CD4-positive, CD25-positive, alpha-beta regulatory T cell (primary cell): ENCODE data around the gene ADGRL1. TPM values are rescaled to one million over a fixed set of nuclear protein-coding genes. Genes with fewer than 3 reads are reported as not detected.

Experiments used
- ATAC-seq, 2 donors: fragments of 150-1000 bp; cut with Tn5 transposase; one replicate each; pipeline ENCODE4 v1.10.0; 2021; ENCODE audit warnings: low read depth in 2 of 2, moderate number of reproducible peaks in 2 of 2, moderate library complexity in 1 of 2
- DNase-seq, 3 donors: peaks; one replicate each; pipeline versions ENCODE4 v3.0.0 to v3.0.0-alpha.2; 2012 to 2022; ENCODE audit warnings: mixed read lengths in 1 of 3
- H3K27ac ChIP-seq: one replicate; pipeline ENCODE4 v1.7.0; 2013; ENCODE audit warnings: mild to moderate bottlenecking, low read length; ENCODE audit not compliant: insufficient read depth, poor library complexity, severe bottlenecking
- H3K27me3 ChIP-seq: one replicate; pipeline ENCODE4 v1.7.0; 2013; ENCODE audit warnings: low read length; ENCODE audit not compliant: control insufficient read depth, insufficient read depth
- H3K36me3 ChIP-seq: one replicate; pipeline ENCODE4 v1.7.0; 2013; ENCODE audit warnings: mild to moderate bottlenecking, low read length, moderate library complexity; ENCODE audit not compliant: control insufficient read depth, insufficient read depth
- H3K4me1 ChIP-seq: 2 replicates; pipeline ENCODE4 v1.7.0; 2013; ENCODE audit warnings: mild to moderate bottlenecking, low read length; ENCODE audit not compliant: insufficient read depth, control insufficient read depth, poor library complexity, severe bottlenecking
- H3K4me3 ChIP-seq: one replicate; pipeline ENCODE4 v1.7.0; 2013; ENCODE audit warnings: low read depth, mild to moderate bottlenecking, low read length, moderate library complexity
- H3K9me3 ChIP-seq, 2 experiments: 1 replicate in 1 of 2; 2 replicates in 1 of 2; pipeline ENCODE4 v1.7.0; 2013; ENCODE audit warnings: low read length in 2 of 2, mild to moderate bottlenecking in 1 of 2, moderate library complexity in 1 of 2; ENCODE audit not compliant: control insufficient read depth in 2 of 2
- H3K27ac Mint-ChIP-seq, 3 donors: one replicate each; pipeline ENCODE4 v1.8.0; 2020 to 2022; ENCODE audit warnings: mild to moderate bottlenecking in 3 of 3, mixed read lengths in 3 of 3, moderate library complexity in 2 of 3
- H3K27me3 Mint-ChIP-seq: one replicate; pipeline ENCODE4 v1.8.0; 2022; ENCODE audit warnings: mild to moderate bottlenecking, mixed read lengths
- H3K36me3 Mint-ChIP-seq: one replicate; pipeline ENCODE4 v1.8.0; 2020; ENCODE audit warnings: mixed read lengths
- H3K4me1 Mint-ChIP-seq, 4 donors: one replicate each; pipeline ENCODE4 v1.8.0; 2020 to 2022; ENCODE audit warnings: mixed read lengths in 4 of 4, mild to moderate bottlenecking in 1 of 4
- H3K4me3 Mint-ChIP-seq, 4 donors: one replicate each; pipeline ENCODE4 v1.8.0; 2020 to 2022; ENCODE audit warnings: mild to moderate bottlenecking in 4 of 4, mixed read lengths in 4 of 4, moderate library complexity in 3 of 4
- H3K9me3 Mint-ChIP-seq, 7 donors: one replicate each; pipeline ENCODE4 v1.8.0; 2020 to 2022; ENCODE audit warnings: mixed read lengths in 7 of 7, mild to moderate bottlenecking in 3 of 7, moderate library complexity in 2 of 7
- polyA plus RNA-seq, 4 donors: library from polyadenylated mRNA; unstranded; fragments of 300-500 nt; fragmentation: Illumina TruSeq; gene quantifications; one replicate each; pipeline ENCODE4 v1.2.3, GENCODE V29; 2021
- total RNA-seq: library from RNA; stranded (reverse); gene quantifications from one replicate; pipeline ENCODE4 v1.2.3, GENCODE V29; 2022

ADGRL1 gene
- total and polyA plus RNA-seq, 5 donors from 2014 or later: 0.21 to 8.2 (median 0.34) TPM; not detected in 1

GRCh38 chr19:14168993-14169392 lies 37.0 kb downstream of the ADGRL1 start:
- Mint-ChIP-seq H3K4me3 (no peak overlapping the region), H3K9me3 (peaks cover 0 to 2% (median 0%) of the 10 kb centered on the region in 7 donors), H3K27ac (peak overlapping the region in 1 of 3 donors; percentile 74), H3K27me3 (no peaks in the 10 kb centered on the region), H3K4me1 (peaks cover 0 to 37% (median 16%) of the 10 kb centered on the region in 4 donors), H3K36me3 (peaks cover 15% of the 10 kb centered on the region)
- no peaks in the 10 kb centered on the region for H3K36me3 ChIP-seq
- H3K9me3 ChIP-seq: no peaks in the 10 kb centered on the region
- no peak overlapping the region for H3K4me3 ChIP-seq
- peaks cover 25% of the 10 kb centered on the region for H3K4me1 ChIP-seq
- H3K27me3 ChIP-seq: no peaks in the 10 kb centered on the region
- no peak overlapping the region for H3K27ac ChIP-seq
- ATAC-seq (no peak), DNase-seq (no peak)

DNA sequence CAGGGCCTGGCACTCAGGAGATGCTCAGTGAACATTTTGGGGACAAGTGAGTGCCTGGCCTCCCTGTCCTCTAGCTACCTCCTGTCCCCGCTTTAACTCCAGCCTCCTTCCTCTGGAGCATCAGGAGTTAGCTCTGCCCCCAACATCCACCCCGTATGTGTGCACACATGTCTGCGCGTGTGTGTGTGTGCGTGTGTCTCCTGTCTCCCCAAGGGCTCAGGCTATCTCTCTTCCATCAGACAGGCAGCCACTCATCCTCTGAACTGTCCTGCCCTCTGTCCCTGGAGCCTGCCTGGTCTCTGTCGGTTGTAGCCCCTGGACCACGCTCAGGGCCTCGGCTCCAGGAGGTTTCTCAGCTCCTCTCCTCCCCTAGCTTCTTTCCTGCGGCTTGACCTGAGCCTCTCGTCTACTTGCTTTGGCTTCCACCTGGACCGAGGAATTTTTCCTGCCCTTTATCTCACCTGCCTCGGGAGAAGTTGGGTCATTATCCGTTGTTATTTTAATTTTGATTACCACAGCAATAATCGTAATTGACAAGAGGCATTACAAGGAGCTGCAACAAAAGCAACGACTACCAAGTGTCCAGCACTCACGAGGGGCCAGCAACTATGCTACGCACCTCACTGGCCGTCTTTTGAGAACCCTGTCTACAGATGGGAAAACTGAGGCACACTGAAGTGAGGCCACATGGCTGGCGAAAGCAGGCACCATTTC lies 37.6 kb downstream of the ADGRL1 start:
- Mint-ChIP-seq H3K4me1 (peaks cover 0 to 35% (median 16%) of the 10 kb centered on the region in 4 donors), H3K9me3 (peaks cover 0 to 2% (median 0%) of the 10 kb centered on the region in 7 donors), H3K4me3 (peak overlapping the region in 3 of 4 donors; percentile 39 to 69 (median 51)), H3K27ac (peak overlapping the region; percentile 32 to 81 (median 74)), H3K27me3 (no peaks in the 10 kb centered on the region), H3K36me3 (peaks cover 15% of the 10 kb centered on the region)
- Histone ChIP-seq H3K27me3 (no peaks in the 10 kb centered on the region), H3K4me3 (no peak overlapping the region), H3K27ac (no peak overlapping the region), H3K36me3 (no peaks in the 10 kb centered on the region), H3K9me3 (no peaks in the 10 kb centered on the region), H3K4me1 (peaks cover 25% of the 10 kb centered on the region)
- no peak for DNase-seq
- no peak for ATAC-seq

DNA sequence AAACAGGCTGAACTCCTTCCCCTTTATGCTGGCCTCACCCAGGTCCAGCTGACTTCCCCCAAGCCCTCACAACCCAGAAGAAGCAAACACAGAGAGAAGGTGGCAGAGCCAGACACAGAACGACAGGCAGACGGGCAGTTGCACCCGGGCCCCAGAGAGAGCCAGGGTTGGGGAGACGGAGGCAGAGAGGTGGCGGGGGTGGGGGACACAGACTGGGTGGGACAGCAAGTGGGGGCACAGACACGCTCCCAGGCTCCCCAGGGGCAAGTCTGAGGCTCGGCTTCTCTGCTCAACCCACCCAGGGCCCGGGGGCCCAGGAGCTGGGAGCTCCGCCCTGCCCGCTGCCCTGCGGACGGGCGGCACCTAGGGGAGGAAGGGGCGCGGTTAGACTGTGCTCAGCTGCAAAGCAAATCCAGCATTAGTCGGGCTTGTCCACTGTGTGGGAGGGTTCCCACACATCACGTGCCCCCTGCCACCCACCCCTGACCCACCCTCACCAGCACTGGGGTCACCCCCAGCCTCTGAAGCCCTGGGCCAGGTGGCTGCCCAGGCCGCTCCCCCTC lies 38.3 kb downstream of the ADGRL1 start:
- ATAC-seq: peak; percentile 73 to 81
- DNase-seq: peak in 2 of 3 donors; percentile 40 to 77
- H3K4me3 Mint-ChIP-seq: peak overlapping the region; percentile 82 to 86 (median 86)
- Histone ChIP-seq H3K4me1 (peaks cover 25% of the 10 kb centered on the region), H3K27ac (peak overlapping the region; percentile 52), H3K36me3 (no peaks in the 10 kb centered on the region), H3K9me3 (no peaks in the 10 kb centered on the region), H3K27me3 (no peaks in the 10 kb centered on the region), H3K4me3 (no peak overlapping the region)
- H3K9me3 Mint-ChIP-seq: peaks cover 0 to 2% (median 0%) of the 10 kb centered on the region in 7 donors
- no peaks in the 10 kb centered on the region for H3K27me3 Mint-ChIP-seq
- peaks cover 0 to 35% (median 16%) of the 10 kb centered on the region in 4 donors for H3K4me1 Mint-ChIP-seq
- H3K36me3 Mint-ChIP-seq: peaks cover 15% of the 10 kb centered on the region
- H3K27ac Mint-ChIP-seq: peak overlapping the region; percentile 84 to 97 (median 90)

GRCh38 chr19:14166999-14167575 lies 38.9 kb downstream of the ADGRL1 start:
- Mint-ChIP-seq H3K4me3 (peak overlapping the region; percentile 82 to 86 (median 86)), H3K9me3 (peaks cover 0 to 2% (median 0%) of the 10 kb centered on the region in 7 donors), H3K4me1 (peaks cover 0 to 35% (median 16%) of the 10 kb centered on the region in 4 donors), H3K27ac (peak overlapping the region; percentile 90 to 97 (median 92)), H3K36me3 (peaks cover 15% of the 10 kb centered on the region), H3K27me3 (no peaks in the 10 kb centered on the region)
- Histone ChIP-seq H3K4me1 (peaks cover 25% of the 10 kb centered on the region), H3K27ac (peak overlapping the region; percentile 52), H3K36me3 (no peaks in the 10 kb centered on the region), H3K4me3 (peak overlapping the region; percentile 73), H3K27me3 (no peaks in the 10 kb centered on the region), H3K9me3 (no peaks in the 10 kb centered on the region)
- ATAC-seq: peak; percentile 4 to 19
- DNase-seq: peak in 2 of 3 donors; percentile 14 to 27

DNA sequence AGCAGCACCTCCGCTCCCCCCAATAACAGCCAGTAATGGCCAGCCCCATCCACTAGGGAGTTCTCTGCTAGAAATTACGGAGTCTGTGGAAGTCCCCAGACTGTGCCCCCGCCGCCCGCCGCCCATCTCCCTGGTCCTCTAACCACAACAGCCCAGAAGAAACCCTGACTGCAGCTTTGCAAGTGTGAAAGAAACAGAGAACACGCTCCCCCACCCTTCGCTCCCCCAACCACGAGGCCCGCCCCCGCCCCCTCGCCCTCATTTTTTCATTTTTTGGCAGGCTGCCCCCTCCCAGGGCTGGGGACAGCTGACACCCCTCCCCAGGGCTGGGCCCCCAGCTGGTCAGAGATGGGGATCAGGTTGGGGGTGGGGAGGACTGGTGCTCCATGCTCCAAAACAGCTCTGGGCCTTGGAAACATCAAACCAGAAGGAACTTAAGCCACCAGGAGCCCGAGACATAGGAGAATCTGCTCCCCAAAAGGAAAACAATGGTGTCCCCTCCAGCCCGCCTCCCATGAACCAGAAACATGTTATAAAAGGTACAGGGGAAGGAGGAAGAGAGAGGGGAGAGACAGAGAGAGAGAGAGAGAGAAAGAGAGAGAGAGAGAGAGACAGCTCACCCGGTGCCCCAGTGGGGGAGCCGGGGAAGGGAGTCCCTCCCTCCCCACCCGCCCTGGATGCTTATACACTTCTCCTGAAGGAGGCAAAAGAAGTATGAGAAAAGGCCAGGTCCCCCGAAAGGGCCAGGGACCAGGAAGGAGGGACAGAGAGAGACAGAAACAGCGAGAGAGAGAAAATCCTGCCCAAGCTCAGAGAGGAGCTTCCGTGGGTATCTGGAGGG lies 39.8 kb downstream of the ADGRL1 start:
- Histone ChIP-seq H3K9me3 (no peaks in the 10 kb centered on the region), H3K36me3 (no peaks in the 10 kb centered on the region), H3K4me1 (peaks cover 25% of the 10 kb centered on the region), H3K27ac (peak overlapping the region; percentile 52), H3K27me3 (no peaks in the 10 kb centered on the region), H3K4me3 (peak overlapping the region; percentile 73)
- H3K36me3 Mint-ChIP-seq: peaks cover 13% of the 10 kb centered on the region
- no peaks in the 10 kb centered on the region for H3K27me3 Mint-ChIP-seq
- peaks cover 0 to 35% (median 16%) of the 10 kb centered on the region in 4 donors for H3K4me1 Mint-ChIP-seq
- DNase-seq (peak in 2 of 3 donors; percentile 32 to 52), ATAC-seq (no peak)
- peak overlapping the region; percentile 82 to 86 (median 86) for H3K4me3 Mint-ChIP-seq
- peak overlapping the region; percentile 90 to 97 (median 92) for H3K27ac Mint-ChIP-seq
- H3K9me3 Mint-ChIP-seq: peaks cover 0 to 2% (median 0%) of the 10 kb centered on the region in 7 donors

DNA sequence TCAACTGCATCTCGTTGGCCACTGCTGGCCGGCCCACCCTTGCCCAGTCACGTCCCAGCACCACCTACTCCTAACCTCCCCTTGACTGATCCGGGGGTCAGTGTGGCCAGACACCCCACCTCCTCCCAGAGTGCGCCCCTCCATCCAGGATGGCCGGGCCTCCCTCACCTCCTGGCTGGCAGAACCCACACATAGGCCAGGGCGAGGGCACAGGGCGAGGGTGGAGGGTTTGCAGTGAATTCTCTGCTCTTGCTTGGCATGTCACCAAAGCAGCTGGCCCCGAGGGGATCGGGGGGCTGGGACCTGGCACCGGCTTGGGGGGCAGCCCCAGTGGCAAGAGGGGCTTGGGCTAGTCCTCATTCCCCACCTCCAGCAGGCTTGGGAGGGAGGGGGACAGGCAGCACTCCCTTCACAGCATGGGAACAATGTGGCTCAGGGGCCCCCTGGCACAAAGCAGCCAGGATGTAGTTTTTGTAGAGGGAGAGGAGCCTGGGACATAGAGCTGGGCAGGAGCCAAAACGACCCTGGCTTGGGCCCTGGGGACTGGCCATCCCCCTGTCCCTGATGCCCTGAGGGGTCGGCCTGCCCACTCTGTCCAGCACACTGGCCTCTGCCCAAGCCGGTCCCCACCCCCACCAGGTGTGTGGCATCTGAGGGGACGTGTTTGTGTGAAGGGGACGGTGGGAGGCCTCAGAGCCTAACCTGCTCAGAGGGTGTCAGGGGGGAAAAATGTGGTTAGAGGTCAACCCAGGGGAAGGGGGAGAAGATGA lies 41.1 kb downstream of the ADGRL1 start:
- no peak overlapping the region for H3K27ac ChIP-seq
- H3K27me3 ChIP-seq: no peaks in the 10 kb centered on the region
- peaks cover 25% of the 10 kb centered on the region for H3K4me1 ChIP-seq
- no peaks in the 10 kb centered on the region for H3K9me3 ChIP-seq
- no peak overlapping the region for H3K27ac Mint-ChIP-seq
- peaks cover under 1% of the 10 kb centered on the region for H3K36me3 Mint-ChIP-seq
- H3K4me3 ChIP-seq: no peak overlapping the region
- no peaks in the 10 kb centered on the region for H3K36me3 ChIP-seq
- no peaks in the 10 kb centered on the region for H3K27me3 Mint-ChIP-seq
- no peak for DNase-seq
- no peak for ATAC-seq
- peak overlapping the region in 1 of 4 donors; percentile 32 for H3K4me3 Mint-ChIP-seq
- peaks cover 0 to 31% (median 14%) of the 10 kb centered on the region in 4 donors for H3K4me1 Mint-ChIP-seq
- no peaks in the 10 kb centered on the region for H3K9me3 Mint-ChIP-seq
